DND-41 (cell line): Measurements from ENCODE around the gene CTTNBP2NL.
A peak's percentile ranks its signal among the peaks of the same experiment; 100 is the strongest.

Source experiments
- ATAC-seq: fragments of 200-7000 bp; cut with Tn5 transposase; 3 replicates; pipeline ENCODE4 v1.9.1; 2021; ENCODE audit warnings: low read depth; ENCODE audit not compliant: insufficient read depth
- DNase-seq: peaks from one replicate; pipeline ENCODE4 v3.0.0-alpha.2; 2020
- H2AFZ ChIP-seq: 2 replicates; pipeline ENCODE4 v1.6.0; 2012; ENCODE audit warnings: low read depth, low read length
- H3K27ac ChIP-seq: 2 replicates; pipeline ENCODE4 v1.5.1; 2012; ENCODE audit warnings: low read length, inconsistent platforms
- H3K27me3 ChIP-seq: fragments of 200-600 bp; sonication (generic); 2 replicates; pipeline ENCODE4 v1.6.0; 2012; ENCODE audit warnings: low read length, mild to moderate bottlenecking, inconsistent platforms; ENCODE audit not compliant: insufficient read depth, poor library complexity
- H3K36me3 ChIP-seq: 2 replicates; pipeline ENCODE4 v1.5.1; 2012; ENCODE audit warnings: low read length, inconsistent platforms; ENCODE audit not compliant: insufficient read depth
- H3K4me1 ChIP-seq: 2 replicates; pipeline ENCODE4 v1.5.1; 2012; ENCODE audit warnings: mild to moderate bottlenecking, low read length; ENCODE audit not compliant: insufficient read depth
- H3K4me2 ChIP-seq: 2 replicates; pipeline ENCODE4 v1.6.0; 2012; ENCODE audit warnings: mild to moderate bottlenecking, moderate library complexity, low read length, inconsistent platforms; ENCODE audit not compliant: insufficient read depth
- H3K4me3 ChIP-seq, 2 experiments: fragments of 200-600 bp in 1 of 2; shearing (Covaris generic) in 1 of 2; 2 replicates each; pipeline ENCODE4 v1.5.1; 2012 to 2016; ENCODE audit warnings: inconsistent platforms in 2 of 2, low read length in 2 of 2, mild to moderate bottlenecking in 2 of 2, low read depth in 1 of 2, moderate library complexity in 1 of 2
- H3K79me2 ChIP-seq: 2 replicates; pipeline ENCODE4 v1.6.0; 2012; ENCODE audit warnings: low read length, inconsistent platforms; ENCODE audit not compliant: insufficient read depth
- H3K9ac ChIP-seq: 2 replicates; pipeline ENCODE4 v1.6.0; 2012; ENCODE audit warnings: low read depth, mild to moderate bottlenecking, inconsistent platforms, low read length, moderate library complexity
- H3K9me3 ChIP-seq: 2 replicates; pipeline ENCODE4 v1.5.1; 2012; ENCODE audit warnings: low read length, moderate library complexity, mild to moderate bottlenecking, inconsistent platforms; ENCODE audit not compliant: insufficient read depth, severe bottlenecking
- H4K20me1 ChIP-seq: 2 replicates; pipeline ENCODE4 v1.6.0; 2012; ENCODE audit warnings: low read length; ENCODE audit not compliant: insufficient read depth
- CTCF ChIP-seq: IDR thresholded peaks from 2 replicates; pipeline ENCODE4 v1.5.1; 2012; ENCODE audit warnings: borderline replicate concordance, low read length, moderate library complexity, mild to moderate bottlenecking; ENCODE audit not compliant: poor library complexity, severe bottlenecking; ENCODE audit errors: extremely low read depth
- EZH2 ChIP-seq: IDR thresholded peaks from 3 replicates; pipeline ENCODE4 v1.6.1; 2012; ENCODE audit warnings: borderline replicate concordance, low read depth, mild to moderate bottlenecking, moderate library complexity, low read length, inconsistent platforms; ENCODE audit not compliant: severe bottlenecking

The CTTNBP2NL gene

GRCh38 chr1:112357467-112357866 lies 38.5 kb upstream of the CTTNBP2NL start:
- no peaks in the 10 kb centered on the region for H3K4me1 ChIP-seq
- no peak for TF ChIP-seq CTCF
- no peak overlapping the region for H2AFZ ChIP-seq
- no peak overlapping the region for H3K9ac ChIP-seq
- H3K4me3 ChIP-seq: no peak overlapping the region
- no peaks in the 10 kb centered on the region for H3K36me3 ChIP-seq
- H3K79me2 ChIP-seq: no peaks in the 10 kb centered on the region
- H3K4me2 ChIP-seq: no peak overlapping the region
- no peaks in the 10 kb centered on the region for H4K20me1 ChIP-seq
- DNase-seq (no peak), ATAC-seq (no peak)
- peaks cover 15% of the 10 kb centered on the region for H3K27me3 ChIP-seq
- no peak overlapping the region for H3K27ac ChIP-seq
- H3K9me3 ChIP-seq: no peaks in the 10 kb centered on the region

GRCh38 chr1:112358061-112358770 lies 37.8 kb upstream of the CTTNBP2NL start:
- no peak overlapping the region for H3K4me3 ChIP-seq
- no peaks in the 10 kb centered on the region for H3K36me3 ChIP-seq
- no peaks in the 10 kb centered on the region for H3K9me3 ChIP-seq
- no peak for ATAC-seq
- H2AFZ ChIP-seq: no peak overlapping the region
- H3K79me2 ChIP-seq: no peaks in the 10 kb centered on the region
- TF ChIP-seq CTCF (no peak), EZH2 (no peak)
- H3K27me3 ChIP-seq: peaks cover 18% of the 10 kb centered on the region
- H3K4me2 ChIP-seq: no peak overlapping the region
- no peaks in the 10 kb centered on the region for H4K20me1 ChIP-seq
- no peak overlapping the region for H3K27ac ChIP-seq
- H3K4me1 ChIP-seq: no peaks in the 10 kb centered on the region
- H3K9ac ChIP-seq: no peak overlapping the region
- no peak for DNase-seq

- peak; percentile 93 for ATAC-seq
- Histone ChIP-seq H3K27me3 (peaks cover 18% of the 10 kb centered on the region), H3K4me1 (no peaks in the 10 kb centered on the region), H3K9ac (no peak overlapping the region), H3K27ac (no peak overlapping the region), H3K36me3 (no peaks in the 10 kb centered on the region), H3K79me2 (no peaks in the 10 kb centered on the region), H3K9me3 (no peaks in the 10 kb centered on the region), H3K4me3 (no peak overlapping the region), H3K4me2 (no peak overlapping the region), H2AFZ (no peak overlapping the region; the same call in 1 of the 2 replicates), H4K20me1 (no peaks in the 10 kb centered on the region)
- peak; percentile 46 for DNase-seq
- TF ChIP-seq EZH2: no peak
- peak; percentile 77 for TF ChIP-seq CTCF
Observed at GRCh38 chr1:112358798-112359408, 37.1 kb upstream of the CTTNBP2NL start.
